HUES48 (cell line): ENCODE measurements around the gene HOXA9.

Source experiments
- H3K27ac ChIP-seq: one replicate; pipeline ENCODE4 v1.7.0; 2013; ENCODE audit warnings: low read depth, low read length, inconsistent platforms
- H3K27me3 ChIP-seq: 2 replicates; pipeline ENCODE4 v1.6.1; 2013; ENCODE audit warnings: mild to moderate bottlenecking, low read length; ENCODE audit not compliant: control insufficient read depth, insufficient read depth
- H3K36me3 ChIP-seq: 2 replicates; pipeline ENCODE4 v1.6.1; 2013; ENCODE audit warnings: low read length; ENCODE audit not compliant: control insufficient read depth, insufficient read depth
- H3K4me1 ChIP-seq: 2 replicates; pipeline ENCODE4 v1.6.1; 2013; ENCODE audit warnings: mild to moderate bottlenecking, low read length; ENCODE audit not compliant: control insufficient read depth, insufficient read depth
- H3K4me3 ChIP-seq: 2 replicates; pipeline ENCODE4 v1.5.1; 2013; ENCODE audit warnings: mild to moderate bottlenecking, low read depth, low read length
- H3K9ac ChIP-seq: 2 replicates; pipeline ENCODE4 v1.6.1; 2013; ENCODE audit warnings: mild to moderate bottlenecking, low read depth, low read length, moderate library complexity
- H3K9me3 ChIP-seq: 2 replicates; pipeline ENCODE4 v1.6.1; 2013; ENCODE audit warnings: low read length; ENCODE audit not compliant: control insufficient read depth, insufficient read depth

Gene HOXA9

GRCh38 chr7:27207348-27207985, 42.1 kb upstream of the HOXA9 start:
- H3K27me3 ChIP-seq: peaks cover 100% of the 10 kb centered on the region

GRCh38 chr7:27205325-27206280, 40.3 kb upstream of the HOXA9 start:
- H3K9me3 ChIP-seq: no peaks in the 10 kb centered on the region
- H3K27me3 ChIP-seq: peaks cover 100% of the 10 kb centered on the region
- no peaks in the 10 kb centered on the region for H3K36me3 ChIP-seq
- H3K27ac ChIP-seq: no peak overlapping the region
- H3K9ac ChIP-seq: no peak overlapping the region
- H3K4me3 ChIP-seq: no peak overlapping the region
- peaks cover 4% of the 10 kb centered on the region; the same call in 1 of the 2 replicates for H3K4me1 ChIP-seq

More at GRCh38 chr7:27207348-27207985, 42.1 kb upstream of the HOXA9 start:
- H3K9ac ChIP-seq: no peak overlapping the region
- H3K4me3 ChIP-seq: no peak overlapping the region
- H3K36me3 ChIP-seq: no peaks in the 10 kb centered on the region
- H3K27ac ChIP-seq: no peak overlapping the region
- no peaks in the 10 kb centered on the region for H3K9me3 ChIP-seq
- H3K4me1 ChIP-seq: peaks cover 4% of the 10 kb centered on the region; the same call in 1 of the 2 replicates

GRCh38 chr7:27204851-27205322, 39.5 kb upstream of the HOXA9 start:
- Histone ChIP-seq H3K4me1 (peaks cover 4% of the 10 kb centered on the region; the same call in 1 of the 2 replicates), H3K36me3 (no peaks in the 10 kb centered on the region), H3K27me3 (peaks cover 100% of the 10 kb centered on the region), H3K9ac (no peak overlapping the region), H3K9me3 (no peaks in the 10 kb centered on the region), H3K27ac (no peak overlapping the region), H3K4me3 (no peak overlapping the region)

GRCh38 chr7:27203964-27204594, 38.7 kb upstream of the HOXA9 start:
- H3K4me1 ChIP-seq: peaks cover 6% of the 10 kb centered on the region; the same call in 1 of the 2 replicates
- H3K36me3 ChIP-seq: no peaks in the 10 kb centered on the region
- H3K9ac ChIP-seq: no peak overlapping the region
- no peak overlapping the region for H3K4me3 ChIP-seq
- H3K27ac ChIP-seq: no peak overlapping the region
- H3K27me3 ChIP-seq: peaks cover 100% of the 10 kb centered on the region
- H3K9me3 ChIP-seq: no peaks in the 10 kb centered on the region

- Histone ChIP-seq H3K4me1 (peaks cover 9% of the 10 kb centered on the region; the same call in 1 of the 2 replicates), H3K27me3 (peaks cover 100% of the 10 kb centered on the region), H3K9ac (no peak overlapping the region), H3K9me3 (no peaks in the 10 kb centered on the region), H3K27ac (no peak overlapping the region), H3K36me3 (no peaks in the 10 kb centered on the region), H3K4me3 (no peak overlapping the region)
Measured at GRCh38 chr7:27203365-27203953, 38.1 kb upstream of the HOXA9 start.

- peaks cover 9% of the 10 kb centered on the region; the same call in 1 of the 2 replicates for H3K4me1 ChIP-seq
- H3K9me3 ChIP-seq: no peaks in the 10 kb centered on the region
- peaks cover 100% of the 10 kb centered on the region for H3K27me3 ChIP-seq
- H3K36me3 ChIP-seq: no peaks in the 10 kb centered on the region
- H3K27ac ChIP-seq: no peak overlapping the region
- H3K4me3 ChIP-seq: no peak overlapping the region
- no peak overlapping the region for H3K9ac ChIP-seq
Measured at GRCh38 chr7:27202862-27203134, 37.5 kb upstream of the HOXA9 start.

DNA sequence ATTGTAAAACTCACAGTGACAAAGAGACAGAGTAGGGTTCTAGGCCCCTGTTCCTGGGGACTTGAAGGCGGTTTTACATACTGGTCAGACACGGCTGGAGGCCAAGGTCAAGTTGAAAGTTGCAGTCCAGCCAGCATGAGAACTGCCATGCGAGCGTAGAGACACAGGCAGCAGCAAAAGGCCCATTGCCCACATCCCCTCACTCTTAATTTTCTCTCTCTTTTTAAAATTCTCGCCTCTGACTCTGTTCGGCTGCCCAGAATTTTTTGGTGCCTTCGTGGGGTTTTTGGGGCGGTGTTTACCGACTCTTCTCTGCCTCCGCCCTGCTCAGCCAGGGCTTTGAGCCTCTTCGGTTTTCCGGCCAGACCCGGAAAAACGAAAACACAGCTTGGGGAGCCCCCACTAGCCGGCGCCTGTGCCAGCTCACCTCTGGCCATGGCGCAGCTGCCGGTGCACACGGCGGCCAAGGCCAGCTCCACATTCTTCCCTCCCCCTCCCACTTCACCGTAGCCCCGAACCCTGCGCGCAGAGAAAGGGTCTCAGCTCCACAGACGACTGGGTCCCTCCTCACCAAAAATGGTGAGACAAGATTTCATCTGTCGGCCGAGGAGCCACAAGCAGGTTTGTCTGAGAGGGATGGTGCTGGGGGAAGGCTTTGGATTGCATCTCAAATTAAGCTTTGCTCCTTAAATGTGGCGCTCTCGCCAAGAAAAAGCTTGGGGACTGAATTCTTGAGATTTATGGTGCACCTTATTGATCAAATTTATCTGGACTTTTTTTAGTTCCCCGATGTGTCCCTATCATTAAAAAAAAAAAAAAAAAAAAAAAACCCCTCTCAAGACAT, 36.9 kb upstream of the HOXA9 start:
- H3K36me3 ChIP-seq: no peaks in the 10 kb centered on the region
- H3K4me3 ChIP-seq: no peak overlapping the region
- no peak overlapping the region for H3K27ac ChIP-seq
- peaks cover 100% of the 10 kb centered on the region for H3K27me3 ChIP-seq
- no peak overlapping the region for H3K9ac ChIP-seq
- H3K4me1 ChIP-seq: peaks cover 9% of the 10 kb centered on the region; the same call in 1 of the 2 replicates
- H3K9me3 ChIP-seq: no peaks in the 10 kb centered on the region

DNA sequence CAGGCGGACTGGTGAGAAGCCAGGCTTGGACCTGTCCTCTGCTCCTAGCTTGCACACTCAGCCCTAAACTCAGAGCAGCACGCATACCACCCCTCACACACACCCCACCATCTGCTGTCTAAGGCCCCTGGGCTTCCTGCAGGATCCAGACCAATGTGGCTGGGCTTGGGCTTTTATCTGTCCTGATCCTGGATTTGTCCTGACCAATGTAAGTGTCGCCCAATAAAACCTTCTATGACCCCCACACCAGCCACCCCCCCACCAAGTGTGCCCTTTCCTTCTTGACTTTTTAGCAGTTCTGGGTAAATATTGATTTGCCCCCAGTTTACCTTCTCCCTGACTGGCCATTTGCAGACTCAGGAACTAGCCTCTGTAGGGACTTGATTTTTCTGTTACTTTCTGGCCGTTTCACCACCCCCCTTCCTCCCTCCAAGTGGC, 36.3 kb upstream of the HOXA9 start:
- Histone ChIP-seq H3K4me3 (no peak overlapping the region), H3K9ac (no peak overlapping the region), H3K27me3 (peaks cover 100% of the 10 kb centered on the region), H3K4me1 (peaks cover 9% of the 10 kb centered on the region; the same call in 1 of the 2 replicates), H3K9me3 (no peaks in the 10 kb centered on the region), H3K27ac (no peak overlapping the region), H3K36me3 (no peaks in the 10 kb centered on the region)

DNA sequence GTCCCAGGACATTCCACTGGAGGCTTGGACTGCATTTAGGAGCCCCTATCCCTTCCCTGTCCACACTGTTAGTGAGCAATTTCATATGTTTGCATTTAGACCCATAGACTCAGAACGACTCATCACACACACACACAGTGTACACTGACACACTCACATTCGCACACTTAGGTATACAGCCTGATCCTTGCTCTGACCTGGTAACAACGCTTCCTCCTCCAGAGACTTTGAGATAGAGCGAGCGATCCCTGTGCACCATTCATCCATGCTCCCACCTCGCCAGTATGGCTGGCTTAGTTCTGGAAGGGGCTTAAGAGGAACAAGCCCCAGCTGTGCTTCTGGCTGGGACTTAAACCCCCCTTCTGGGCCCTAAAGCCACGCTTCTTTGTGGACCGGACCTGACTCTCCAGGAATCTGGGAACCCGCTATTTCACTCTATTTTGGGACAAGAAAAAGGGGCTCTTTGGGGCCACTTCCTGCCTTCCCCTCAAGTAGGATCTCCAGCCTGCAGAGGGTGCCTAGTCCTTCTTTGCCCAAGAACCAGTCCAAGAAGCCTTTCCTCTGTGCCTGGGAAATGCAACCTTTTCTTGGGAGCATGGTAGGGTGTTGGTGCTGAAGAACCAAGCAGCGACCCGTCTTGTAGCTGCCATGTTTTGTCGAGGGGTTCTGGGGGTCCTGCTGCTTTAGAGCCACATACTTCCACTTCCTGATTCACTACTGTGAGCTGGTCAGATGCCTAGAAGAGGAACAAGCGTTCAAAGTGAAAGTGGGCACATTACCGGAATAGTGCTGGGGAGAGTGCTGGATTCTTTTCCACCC, 35.6 kb upstream of the HOXA9 start:
- H3K9ac ChIP-seq: no peak overlapping the region
- no peak overlapping the region for H3K4me3 ChIP-seq
- peaks cover 9% of the 10 kb centered on the region; the same call in 1 of the 2 replicates for H3K4me1 ChIP-seq
- peaks cover 100% of the 10 kb centered on the region for H3K27me3 ChIP-seq
- no peaks in the 10 kb centered on the region for H3K9me3 ChIP-seq
- no peak overlapping the region for H3K27ac ChIP-seq
- no peaks in the 10 kb centered on the region for H3K36me3 ChIP-seq
